Fibroblast of lung (primary cell): ENCODE data around the gene GRB10. TPM values are rescaled to one million over a fixed set of nuclear protein-coding genes. Genes with fewer than 3 reads are reported as not detected.
"Not testable (repeated sequence)": the region's sequence is repeated elsewhere in the genome, so short reads cannot be mapped to it uniquely, and the experiment has no call there.

Experiments
- DNase-seq, 2 donors: peaks; one replicate each; pipeline versions ENCODE4 v3.0.0 to v3.0.0-alpha.2; 2010; ENCODE audit warnings: low read depth in 2 of 2
- H2AFZ ChIP-seq: 2 replicates; pipeline ENCODE4 v1.5.1; 2012; ENCODE audit warnings: low read length, control low read depth, inconsistent platforms
- H3K27ac ChIP-seq: 2 replicates; pipeline ENCODE4 v1.5.1; 2011; ENCODE audit warnings: low read length, control low read depth; ENCODE audit not compliant: insufficient read depth
- H3K27me3 ChIP-seq: 2 replicates; pipeline ENCODE4 v1.5.1; 2011; ENCODE audit warnings: mild to moderate bottlenecking, low read length; ENCODE audit not compliant: control insufficient read depth, insufficient read depth
- H3K36me3 ChIP-seq: 2 replicates; pipeline ENCODE4 v1.5.1; 2011; ENCODE audit warnings: low read length; ENCODE audit not compliant: control insufficient read depth, insufficient read depth
- H3K4me1 ChIP-seq: 2 replicates; pipeline ENCODE4 v1.5.1; 2011; ENCODE audit warnings: low read length; ENCODE audit not compliant: control insufficient read depth, insufficient read depth; ENCODE audit errors: extremely low read depth
- H3K4me2 ChIP-seq: 2 replicates; pipeline ENCODE4 v1.5.1; 2011; ENCODE audit warnings: low read length, control low read depth; ENCODE audit not compliant: insufficient read depth; ENCODE audit errors: extremely low read depth
- H3K4me3 ChIP-seq, 4 experiments: fragments of 200-600 bp in 1 of 4; sonication (generic) in 1 of 4; replicated peaks in 1 of 4; 2 replicates each; pipeline ENCODE4 v1.5.1; 2011 to 2016; ENCODE audit warnings: low read length in 4 of 4, low read depth in 3 of 4, mild to moderate bottlenecking in 3 of 4, control low read depth in 2 of 4, inconsistent platforms in 1 of 4, mixed read lengths in 1 of 4; ENCODE audit not compliant: insufficient read depth in 1 of 4; ENCODE audit errors: control extremely low read depth in 1 of 4
- H3K79me2 ChIP-seq: 2 replicates; pipeline ENCODE4 v1.5.1; 2012; ENCODE audit warnings: mild to moderate bottlenecking, low read length, inconsistent platforms; ENCODE audit not compliant: control insufficient read depth, insufficient read depth
- H3K9ac ChIP-seq: 2 replicates; pipeline ENCODE4 v1.5.1; 2011; ENCODE audit warnings: mild to moderate bottlenecking, low read length, control low read depth; ENCODE audit not compliant: insufficient read depth
- H3K9me3 ChIP-seq: 2 replicates; pipeline ENCODE4 v1.5.1; 2012; ENCODE audit warnings: low read depth, low read length; ENCODE audit not compliant: control insufficient read depth, insufficient read depth
- H4K20me1 ChIP-seq: 2 replicates; pipeline ENCODE4 v1.5.1; 2011; ENCODE audit warnings: low read length; ENCODE audit not compliant: control insufficient read depth, insufficient read depth; ENCODE audit errors: extremely low read depth
- CTCF ChIP-seq, 2 donors: IDR thresholded peaks in 1 of 2; conservative IDR thresholded peaks in 1 of 2; 1 replicate in 1 of 2; 2 replicates in 1 of 2; pipeline ENCODE4 v1.5.1; 2011 to 2012; ENCODE audit warnings: low read length in 2 of 2, control low read depth in 1 of 2, inconsistent platforms in 1 of 2, low read depth in 1 of 2, mild to moderate bottlenecking in 1 of 2
- EZH2 ChIP-seq: IDR thresholded peaks from 2 replicates; pipeline ENCODE4 v1.5.1; 2012; ENCODE audit warnings: low read length, control low read depth, mild to moderate bottlenecking; ENCODE audit errors: missing control alignments
- polyA plus RNA-seq, 2 donors: library from polyadenylated mRNA; depleted of rRNA in 1 of 2; stranded (reverse) in 1 of 2; unstranded in 1 of 2; fragments of >200 nt; gene quantifications; 2 replicates each; pipeline ENCODE4 v1.2.1, GENCODE V29; 2011 to 2012; ENCODE audit warnings: missing spikeins in 1 of 2
- total RNA-seq: library from RNA; depleted of rRNA; stranded (reverse); fragments of >200 nt; gene quantifications from 2 replicates; pipeline ENCODE4 v1.2.1, GENCODE V29; 2014

The GRB10 gene
- total and polyA plus RNA-seq, 2 donors (not counting 1 experiment from before 2014, with no cell fraction given), result 11.1 to 64.1 TPM

GRCh38 chr7:50742401-50742800, 40.3 kb downstream of the GRB10 start:
- DNase-seq, result no peak
- no peaks in the 10 kb centered on the region for H3K9me3 ChIP-seq
- no peak overlapping the region for H3K27ac ChIP-seq
- no peak overlapping the region for H3K4me3 ChIP-seq
- no peaks in the 10 kb centered on the region for H3K36me3 ChIP-seq
- no peaks in the 10 kb centered on the region for H3K4me1 ChIP-seq
- no peak overlapping the region for H3K9ac ChIP-seq
- H2AFZ ChIP-seq, result no peak overlapping the region
- no peak overlapping the region for H3K4me2 ChIP-seq
- H3K27me3 ChIP-seq, result no peaks in the 10 kb centered on the region
- TF ChIP-seq EZH2 (no peak), CTCF (conservative IDR thresholded peaks at IDR 0.05 in 1 of 2, IDR thresholded peaks at IDR 0.05 in 1 of 2; ENCODE audit: low read depth in 1 of 2, low read length in 2 of 2) (no peak)
- H4K20me1 ChIP-seq, result no peaks in the 10 kb centered on the region
- H3K79me2 ChIP-seq, result peaks cover 3% of the 10 kb centered on the region

- no peaks in the 10 kb centered on the region for H4K20me1 ChIP-seq
These were observed 42.8 kb downstream of the GRB10 start for GRCh38 chr7:50739744-50740435.

GRCh38 chr7:50738932-50739331, 43.8 kb downstream of the GRB10 start:
- H3K9me3 ChIP-seq, result no peaks in the 10 kb centered on the region
- H3K9ac ChIP-seq, result no peak overlapping the region
- no peak overlapping the region for H2AFZ ChIP-seq
- H3K36me3 ChIP-seq, result no peaks in the 10 kb centered on the region
- H3K27ac ChIP-seq, result no peak overlapping the region
- TF ChIP-seq EZH2 (no peak), CTCF (conservative IDR thresholded peaks at IDR 0.05 in 1 of 2, IDR thresholded peaks at IDR 0.05 in 1 of 2; ENCODE audit: low read depth in 1 of 2, low read length in 2 of 2) (no peak)
- H3K4me2 ChIP-seq, result no peak overlapping the region
- DNase-seq, result no peak
- H3K79me2 ChIP-seq, result peaks cover 7% of the 10 kb centered on the region
- H3K27me3 ChIP-seq, result no peaks in the 10 kb centered on the region
- no peaks in the 10 kb centered on the region for H3K4me1 ChIP-seq
- H4K20me1 ChIP-seq, result no peaks in the 10 kb centered on the region
- H3K4me3 ChIP-seq, result no peak overlapping the region

More at GRCh38 chr7:50739744-50740435, 42.8 kb downstream of the GRB10 start:
- Histone ChIP-seq H3K27me3 (no peaks in the 10 kb centered on the region), H3K4me2 (no peak overlapping the region), H3K9ac (no peak overlapping the region), H3K36me3 (no peaks in the 10 kb centered on the region), H3K79me2 (peaks cover 3% of the 10 kb centered on the region), H3K9me3 (no peaks in the 10 kb centered on the region), H2AFZ (no peak overlapping the region), H3K4me1 (no peaks in the 10 kb centered on the region), H3K4me3 (no peak overlapping the region), H3K27ac (no peak overlapping the region)
- peak in 1 of 2 donors; percentile 23 for DNase-seq
- no peak for TF ChIP-seq EZH2
- TF ChIP-seq CTCF (conservative IDR thresholded peaks at IDR 0.05 in 1 of 2, IDR thresholded peaks at IDR 0.05 in 1 of 2; ENCODE audit: low read depth in 1 of 2, low read length in 2 of 2), result no peak

- H3K79me2 ChIP-seq, result peaks cover 12% of the 10 kb centered on the region
These were observed 46.9 kb downstream of the GRB10 start for GRCh38 chr7:50735836-50736235.

More at GRCh38 chr7:50735836-50736235, 46.9 kb downstream of the GRB10 start:
- H3K4me1 ChIP-seq, H3K27me3 ChIP-seq, H3K4me2 ChIP-seq, H3K9ac ChIP-seq, H3K4me3 ChIP-seq, H4K20me1 ChIP-seq, H2AFZ ChIP-seq, DNase-seq, H3K27ac ChIP-seq, H3K36me3 ChIP-seq, H3K9me3 ChIP-seq: not testable (repeated sequence)
